ENCODE measurements around the gene CREBBP.

Gene CREBBP

DNA sequence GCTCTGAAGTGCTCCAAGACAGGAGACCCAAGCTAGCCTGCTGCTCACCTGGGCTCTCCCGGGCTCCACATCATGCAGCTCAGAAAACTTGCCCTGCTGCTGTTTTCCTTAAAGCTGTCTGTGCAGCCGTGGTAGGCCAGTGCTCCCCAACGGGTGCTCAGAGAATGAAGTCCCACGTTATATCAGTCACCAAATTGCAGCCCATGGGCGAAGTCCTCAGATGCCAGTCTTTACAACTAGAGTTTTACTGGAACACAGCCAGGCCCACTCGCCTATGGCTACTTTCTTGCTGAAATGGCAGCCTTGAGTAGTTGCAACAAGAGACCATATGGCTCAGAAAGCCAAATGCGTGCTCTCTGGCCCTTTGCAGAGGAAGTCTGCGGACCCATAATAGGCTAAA is 6.3 kb downstream of the CREBBP start:
- H4K20me1 ChIP-seq (ENCODE audit: insufficient read depth), result peaks cover 82% of the 10 kb centered on the region
- no peak overlapping the region for H2AFZ ChIP-seq (ENCODE audit: low read depth)
- H3K4me1 ChIP-seq (ENCODE audit: low read depth, poor library complexity, severe bottlenecking), result peaks cover 44% of the 10 kb centered on the region
- no peak overlapping the region for H3K4me2 ChIP-seq
- H3K27me3 ChIP-seq (ENCODE audit: insufficient read depth, low read depth), result no peaks in the 10 kb centered on the region
- no peak overlapping the region for H3K4me3 ChIP-seq (IDR thresholded peaks at IDR 0.05; ENCODE audit: insufficient read depth, low read depth, low read length)
- TF ChIP-seq, protein P1, sequence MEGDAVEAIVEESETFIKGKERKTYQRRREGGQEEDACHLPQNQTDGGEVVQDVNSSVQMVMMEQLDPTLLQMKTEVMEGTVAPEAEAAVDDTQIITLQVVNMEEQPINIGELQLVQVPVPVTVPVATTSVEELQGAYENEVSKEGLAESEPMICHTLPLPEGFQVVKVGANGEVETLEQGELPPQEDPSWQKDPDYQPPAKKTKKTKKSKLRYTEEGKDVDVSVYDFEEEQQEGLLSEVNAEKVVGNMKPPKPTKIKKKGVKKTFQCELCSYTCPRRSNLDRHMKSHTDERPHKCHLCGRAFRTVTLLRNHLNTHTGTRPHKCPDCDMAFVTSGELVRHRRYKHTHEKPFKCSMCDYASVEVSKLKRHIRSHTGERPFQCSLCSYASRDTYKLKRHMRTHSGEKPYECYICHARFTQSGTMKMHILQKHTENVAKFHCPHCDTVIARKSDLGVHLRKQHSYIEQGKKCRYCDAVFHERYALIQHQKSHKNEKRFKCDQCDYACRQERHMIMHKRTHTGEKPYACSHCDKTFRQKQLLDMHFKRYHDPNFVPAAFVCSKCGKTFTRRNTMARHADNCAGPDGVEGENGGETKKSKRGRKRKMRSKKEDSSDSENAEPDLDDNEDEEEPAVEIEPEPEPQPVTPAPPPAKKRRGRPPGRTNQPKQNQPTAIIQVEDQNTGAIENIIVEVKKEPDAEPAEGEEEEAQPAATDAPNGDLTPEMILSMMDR (conservative IDR thresholded peaks at IDR 0.05; ENCODE audit: low read depth, low read length), result no peak
- no peaks in the 10 kb centered on the region for H3K36me3 ChIP-seq (ENCODE audit: insufficient read depth)
- peaks cover 100% of the 10 kb centered on the region for H3K79me2 ChIP-seq (ENCODE audit: insufficient read depth, low read depth)
- no peak overlapping the region for H3K9ac ChIP-seq
- H3K27ac ChIP-seq, result no peak overlapping the region

DNA sequence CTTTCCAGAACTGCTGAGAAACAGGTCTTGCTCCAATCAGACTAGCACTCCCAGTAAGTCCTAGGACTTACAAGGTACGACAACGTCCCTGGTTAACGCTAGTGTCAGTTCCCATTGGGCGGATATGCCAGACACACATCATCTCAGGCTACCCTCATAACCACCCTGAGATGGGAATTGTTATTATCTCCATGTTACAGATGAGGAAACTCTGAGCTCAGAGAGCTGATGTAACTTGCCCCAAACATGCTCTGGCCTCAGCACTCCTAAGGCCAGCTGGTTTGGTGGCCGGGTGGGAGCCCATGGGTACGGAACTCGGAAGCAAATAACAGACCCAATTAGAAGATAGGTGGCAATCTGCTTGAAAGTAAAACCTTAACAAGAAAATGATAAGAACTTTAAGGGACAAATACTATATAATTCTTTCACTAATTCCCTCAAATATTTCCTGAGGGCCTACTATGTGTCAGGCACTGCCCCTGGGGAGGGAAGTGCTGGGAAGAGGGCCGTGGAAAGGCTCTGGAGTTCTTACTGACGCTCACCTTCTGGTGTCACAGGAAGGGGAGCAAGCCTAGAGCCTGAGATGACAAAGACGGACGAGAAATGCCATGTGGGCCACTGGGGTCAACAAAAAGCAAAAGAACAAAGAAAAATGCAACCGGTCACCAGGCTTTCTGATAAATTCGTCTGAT is 6.9 kb downstream of the CREBBP start:
- H3K79me2 ChIP-seq (ENCODE audit: insufficient read depth, low read depth), result peaks cover 100% of the 10 kb centered on the region
- TF ChIP-seq, protein P1 (conservative IDR thresholded peaks at IDR 0.05; ENCODE audit: low read depth, low read length), result no peak
- no peaks in the 10 kb centered on the region for H3K36me3 ChIP-seq (ENCODE audit: insufficient read depth)
- no peak overlapping the region for H3K9ac ChIP-seq
- no peak overlapping the region for H3K4me2 ChIP-seq
- no peak overlapping the region for H2AFZ ChIP-seq (ENCODE audit: low read depth)
- peaks cover 44% of the 10 kb centered on the region for H3K4me1 ChIP-seq (ENCODE audit: low read depth, poor library complexity, severe bottlenecking)
- H3K4me3 ChIP-seq (IDR thresholded peaks at IDR 0.05; ENCODE audit: insufficient read depth, low read depth, low read length), result no peak overlapping the region
- H3K27ac ChIP-seq, result no peak overlapping the region
- peaks cover 81% of the 10 kb centered on the region for H4K20me1 ChIP-seq (ENCODE audit: insufficient read depth)
- H3K27me3 ChIP-seq (ENCODE audit: insufficient read depth, low read depth), result no peaks in the 10 kb centered on the region

DNA sequence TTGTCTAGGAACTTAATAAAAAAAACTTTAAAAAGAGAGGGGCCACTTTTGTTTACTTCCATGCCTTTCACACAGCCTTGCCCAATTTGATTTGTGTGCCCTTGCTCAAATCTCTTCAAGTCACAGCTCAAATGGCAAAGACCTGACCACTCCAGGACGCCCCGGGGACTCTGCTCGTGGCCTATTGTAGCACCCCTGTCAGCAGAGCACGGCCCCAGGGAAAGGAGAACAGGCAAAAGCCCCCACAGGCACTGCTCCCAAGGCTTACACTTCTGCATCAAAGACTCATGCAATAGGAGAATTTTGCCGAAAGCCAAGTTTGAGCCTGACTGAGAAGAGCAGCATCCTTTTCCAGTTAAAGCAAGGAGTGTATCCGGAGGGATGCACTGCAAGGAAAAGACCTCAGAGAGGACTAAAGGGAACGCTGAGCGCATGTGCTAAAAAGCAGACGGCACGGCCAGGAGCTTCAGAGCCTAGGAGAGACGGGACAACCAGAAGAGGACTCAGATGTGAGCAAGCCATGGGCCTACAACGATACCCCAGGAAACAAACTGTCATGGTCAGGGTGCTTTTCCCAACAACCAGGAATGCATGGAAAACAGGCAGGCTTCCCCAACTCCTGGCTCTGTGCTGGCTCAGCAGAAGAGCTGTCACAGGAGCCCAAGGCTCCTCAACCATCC is 8.2 kb downstream of the CREBBP start:
- Histone ChIP-seq H3K27me3 (ENCODE audit: insufficient read depth, low read depth) (no peaks in the 10 kb centered on the region), H3K9ac (no peak overlapping the region), H3K36me3 (ENCODE audit: insufficient read depth) (no peaks in the 10 kb centered on the region), H3K4me3 (IDR thresholded peaks at IDR 0.05; ENCODE audit: insufficient read depth, low read depth, low read length) (no peak overlapping the region), H3K4me1 (ENCODE audit: low read depth, poor library complexity, severe bottlenecking) (peaks cover 31% of the 10 kb centered on the region), H4K20me1 (ENCODE audit: insufficient read depth) (peaks cover 81% of the 10 kb centered on the region), H3K4me2 (no peak overlapping the region; the same call in 1 of the 2 replicates), H3K79me2 (ENCODE audit: insufficient read depth, low read depth) (peaks cover 100% of the 10 kb centered on the region), H2AFZ (ENCODE audit: low read depth) (no peak overlapping the region), H3K27ac (no peak overlapping the region)
- TF ChIP-seq, protein P1 (conservative IDR thresholded peaks at IDR 0.05; ENCODE audit: low read depth, low read length), result no peak

DNA sequence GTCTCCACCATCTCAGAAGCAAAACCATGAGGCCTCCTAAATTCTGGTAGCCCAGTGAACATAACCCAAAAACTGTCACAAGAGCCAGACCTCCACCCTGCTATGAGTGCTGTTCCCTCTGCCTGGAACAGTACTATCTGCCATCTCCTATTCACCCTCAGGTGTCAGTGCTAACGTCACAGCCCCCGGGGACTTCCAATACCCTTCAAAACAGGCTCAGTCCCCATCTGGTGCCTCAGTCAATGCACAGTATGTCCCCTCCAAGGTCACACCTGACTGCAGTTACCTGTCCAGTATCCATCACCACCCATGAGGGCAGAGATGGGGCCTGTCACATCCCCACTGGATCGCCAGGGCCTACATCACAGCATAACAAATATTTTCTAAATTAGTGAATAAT is 11.5 kb downstream of the CREBBP start:
- H3K4me2 ChIP-seq, result no peak overlapping the region
- H3K27me3 ChIP-seq (ENCODE audit: insufficient read depth, low read depth), result no peaks in the 10 kb centered on the region
- H3K36me3 ChIP-seq (ENCODE audit: insufficient read depth), result no peaks in the 10 kb centered on the region
- H3K4me3 ChIP-seq (IDR thresholded peaks at IDR 0.05; ENCODE audit: insufficient read depth, low read depth, low read length), result no peak overlapping the region
- H2AFZ ChIP-seq (ENCODE audit: low read depth), result no peak overlapping the region
- H4K20me1 ChIP-seq (ENCODE audit: insufficient read depth), result peaks cover 78% of the 10 kb centered on the region
- H3K4me1 ChIP-seq (ENCODE audit: low read depth, poor library complexity, severe bottlenecking), result peaks cover 41% of the 10 kb centered on the region
- TF ChIP-seq, protein P1 (conservative IDR thresholded peaks at IDR 0.05; ENCODE audit: low read depth, low read length), result no peak
- H3K9ac ChIP-seq, result no peak overlapping the region
- H3K79me2 ChIP-seq (ENCODE audit: insufficient read depth, low read depth), result peaks cover 100% of the 10 kb centered on the region
- no peak overlapping the region for H3K27ac ChIP-seq
